Measurements from ENCODE around the gene C2CD4D. TPM values are rescaled to one million over a fixed set of nuclear protein-coding genes. Genes with fewer than 3 reads are reported as not detected.
A peak's percentile ranks its signal among the peaks of the same experiment; 100 is the strongest.

The C2CD4D gene
- total RNA-seq, 1 donor: not detected

DNA sequence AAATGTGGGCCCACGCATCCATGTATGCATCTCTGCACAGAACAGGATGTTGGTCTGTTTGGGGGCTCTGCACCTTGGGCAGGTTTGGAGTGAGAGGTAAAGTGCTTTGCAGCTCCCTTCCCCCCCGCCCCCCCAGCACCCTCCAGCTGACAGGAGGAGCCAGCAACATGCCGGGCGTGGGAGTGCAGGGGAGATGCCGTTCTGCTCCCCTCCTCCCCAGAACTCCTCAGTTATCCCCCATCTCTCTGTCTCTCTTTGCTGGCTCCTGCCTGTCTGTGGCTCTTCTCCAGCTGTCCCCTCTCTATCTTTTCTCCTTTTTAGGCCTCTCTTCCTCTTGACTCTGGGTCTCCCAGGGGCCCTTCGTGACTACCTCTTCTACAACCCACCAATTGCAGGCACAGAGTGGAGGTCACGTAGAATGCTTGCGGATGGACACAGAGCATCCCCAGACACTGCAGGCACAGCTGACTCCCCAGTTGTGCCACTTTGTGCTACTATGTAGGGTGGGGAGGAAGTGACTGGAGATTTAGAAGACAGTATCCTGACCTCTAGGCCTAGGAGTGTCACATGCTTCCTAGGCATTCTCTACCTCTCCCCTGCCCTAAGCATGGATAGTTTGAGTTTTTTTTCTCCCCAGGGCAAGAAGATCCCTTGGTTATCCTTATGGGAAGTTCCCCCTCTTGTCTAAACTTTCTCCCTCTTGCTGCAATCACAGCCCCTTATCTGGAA is 6.3 kb downstream of the C2CD4D start:
- DNase-seq (ENCODE audit: low read depth): no peak
- H3K4me3 ChIP-seq (ENCODE audit: low read depth, low read length): no peak overlapping the region
- TF ChIP-seq, protein P1, sequence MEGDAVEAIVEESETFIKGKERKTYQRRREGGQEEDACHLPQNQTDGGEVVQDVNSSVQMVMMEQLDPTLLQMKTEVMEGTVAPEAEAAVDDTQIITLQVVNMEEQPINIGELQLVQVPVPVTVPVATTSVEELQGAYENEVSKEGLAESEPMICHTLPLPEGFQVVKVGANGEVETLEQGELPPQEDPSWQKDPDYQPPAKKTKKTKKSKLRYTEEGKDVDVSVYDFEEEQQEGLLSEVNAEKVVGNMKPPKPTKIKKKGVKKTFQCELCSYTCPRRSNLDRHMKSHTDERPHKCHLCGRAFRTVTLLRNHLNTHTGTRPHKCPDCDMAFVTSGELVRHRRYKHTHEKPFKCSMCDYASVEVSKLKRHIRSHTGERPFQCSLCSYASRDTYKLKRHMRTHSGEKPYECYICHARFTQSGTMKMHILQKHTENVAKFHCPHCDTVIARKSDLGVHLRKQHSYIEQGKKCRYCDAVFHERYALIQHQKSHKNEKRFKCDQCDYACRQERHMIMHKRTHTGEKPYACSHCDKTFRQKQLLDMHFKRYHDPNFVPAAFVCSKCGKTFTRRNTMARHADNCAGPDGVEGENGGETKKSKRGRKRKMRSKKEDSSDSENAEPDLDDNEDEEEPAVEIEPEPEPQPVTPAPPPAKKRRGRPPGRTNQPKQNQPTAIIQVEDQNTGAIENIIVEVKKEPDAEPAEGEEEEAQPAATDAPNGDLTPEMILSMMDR (IDR thresholded peaks at IDR 0.05; ENCODE audit: insufficient read depth, low read depth, low read length): no peak

DNA sequence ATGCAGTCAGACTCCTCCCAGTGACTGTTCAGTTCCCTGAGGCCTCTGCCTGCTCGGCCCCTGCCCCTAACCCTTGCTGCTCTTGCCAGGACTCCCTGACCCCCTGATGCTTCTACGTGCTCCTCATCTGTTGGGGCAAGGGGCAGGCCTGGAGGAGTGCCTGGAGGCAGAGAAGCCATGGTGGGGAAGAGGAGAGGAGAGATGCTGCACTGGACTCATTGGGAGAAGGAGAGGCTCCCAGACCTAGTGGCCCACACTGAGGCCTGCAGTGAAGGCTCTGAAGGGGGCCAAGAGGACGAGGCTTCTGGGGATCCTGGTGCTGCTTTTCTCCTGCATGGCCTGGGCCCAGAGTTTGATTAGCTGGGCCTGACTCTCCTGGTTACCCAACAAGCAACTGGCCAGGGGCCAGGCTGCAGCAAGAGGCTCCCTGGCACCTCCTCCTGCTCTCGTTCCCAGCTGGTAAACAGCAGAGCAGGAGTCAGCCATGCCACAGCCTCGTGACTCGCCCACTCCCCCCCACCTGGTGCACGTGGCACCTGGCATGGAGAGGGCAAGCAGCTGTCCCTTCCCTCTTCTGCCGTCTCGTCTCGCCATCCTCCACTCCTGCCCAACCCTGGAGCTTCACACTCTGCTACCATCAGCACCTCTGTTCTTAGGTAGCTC is 7.2 kb downstream of the C2CD4D start:
- peak; percentile 17 for DNase-seq (ENCODE audit: low read depth)
- TF ChIP-seq, protein P1 (IDR thresholded peaks at IDR 0.05; ENCODE audit: insufficient read depth, low read depth, low read length): no peak
- H3K4me3 ChIP-seq (ENCODE audit: low read depth, low read length): no peak overlapping the region

DNA sequence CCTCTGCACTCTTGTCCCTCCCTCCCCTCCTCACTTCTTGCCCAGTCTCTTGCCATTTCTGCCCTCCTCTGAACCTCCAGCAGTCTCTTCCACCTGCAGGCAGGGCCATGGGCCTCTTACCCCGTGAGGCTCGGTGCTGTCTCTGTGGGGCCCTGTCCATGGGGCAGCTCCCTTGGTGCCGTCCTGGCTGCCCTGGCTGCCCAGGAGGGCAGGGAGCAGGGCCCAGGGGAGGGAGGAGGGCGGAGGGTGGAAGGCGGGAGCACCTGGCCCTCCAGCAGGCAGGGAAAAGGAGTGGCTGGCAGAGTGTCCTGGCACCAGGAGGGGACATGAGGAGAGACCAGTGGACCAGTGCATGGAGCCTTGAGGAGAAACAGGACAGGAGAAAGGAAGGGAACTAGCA is 8.0 kb downstream of the C2CD4D start, which contains the start of gene RORC:
Gene RORC, minus strand, starts transcription at position 198 of the 400 bp plus-strand sequence. Its CDS starts 38 bp downstream, at position 160.
- TF ChIP-seq, protein P1 (IDR thresholded peaks at IDR 0.05; ENCODE audit: insufficient read depth, low read depth, low read length): no peak
- H3K4me3 ChIP-seq (ENCODE audit: low read depth, low read length): no peak within 1 kb of the TSS
- DNase-seq (ENCODE audit: low read depth): no peak

DNA sequence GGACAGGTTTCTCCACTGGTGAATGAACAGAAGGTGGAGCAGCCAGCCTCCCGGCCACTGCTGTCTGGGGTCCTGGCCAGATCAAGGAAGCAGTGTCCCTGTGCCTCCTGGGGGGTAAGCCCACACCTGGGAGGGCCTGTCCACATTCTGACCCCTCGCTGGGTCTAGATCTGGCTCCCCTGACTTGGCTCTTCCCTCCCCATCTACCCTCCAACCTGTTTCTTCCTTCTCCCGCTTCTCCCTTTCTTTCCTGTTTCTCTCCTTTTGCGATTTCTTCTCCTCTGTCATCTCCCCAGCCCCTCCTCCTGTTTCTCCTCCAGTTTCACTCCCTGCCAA is 8.4 kb downstream of the C2CD4D start:
- TF ChIP-seq, protein P1 (IDR thresholded peaks at IDR 0.05; ENCODE audit: insufficient read depth, low read depth, low read length): no peak
- H3K4me3 ChIP-seq (ENCODE audit: low read depth, low read length): no peak overlapping the region
- no peak for DNase-seq (ENCODE audit: low read depth)

DNA sequence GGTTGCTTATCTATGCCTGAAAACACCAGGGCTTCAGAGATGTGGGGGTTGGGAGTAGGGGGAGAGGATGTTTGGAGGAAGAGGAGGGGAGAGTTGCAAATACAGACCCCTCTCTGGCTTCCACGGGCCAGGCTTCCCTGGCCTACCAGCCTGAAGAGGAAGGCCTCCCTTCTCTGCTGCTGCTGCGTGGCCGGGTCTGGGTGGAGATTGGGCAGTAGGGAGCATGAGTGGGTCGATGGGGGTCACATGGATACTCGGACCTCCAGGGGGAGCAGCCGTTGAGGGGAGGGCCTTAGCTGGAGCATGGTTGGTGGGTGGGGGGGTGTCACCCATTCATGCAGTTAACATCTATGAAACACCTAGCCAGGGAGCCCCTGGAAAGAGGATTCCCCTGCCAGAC is 9.6 kb downstream of the C2CD4D start:
- TF ChIP-seq, protein P1 (IDR thresholded peaks at IDR 0.05; ENCODE audit: insufficient read depth, low read depth, low read length): no peak
- no peak overlapping the region for H3K4me3 ChIP-seq (ENCODE audit: low read depth, low read length)
- no peak for DNase-seq (ENCODE audit: low read depth)

DNA sequence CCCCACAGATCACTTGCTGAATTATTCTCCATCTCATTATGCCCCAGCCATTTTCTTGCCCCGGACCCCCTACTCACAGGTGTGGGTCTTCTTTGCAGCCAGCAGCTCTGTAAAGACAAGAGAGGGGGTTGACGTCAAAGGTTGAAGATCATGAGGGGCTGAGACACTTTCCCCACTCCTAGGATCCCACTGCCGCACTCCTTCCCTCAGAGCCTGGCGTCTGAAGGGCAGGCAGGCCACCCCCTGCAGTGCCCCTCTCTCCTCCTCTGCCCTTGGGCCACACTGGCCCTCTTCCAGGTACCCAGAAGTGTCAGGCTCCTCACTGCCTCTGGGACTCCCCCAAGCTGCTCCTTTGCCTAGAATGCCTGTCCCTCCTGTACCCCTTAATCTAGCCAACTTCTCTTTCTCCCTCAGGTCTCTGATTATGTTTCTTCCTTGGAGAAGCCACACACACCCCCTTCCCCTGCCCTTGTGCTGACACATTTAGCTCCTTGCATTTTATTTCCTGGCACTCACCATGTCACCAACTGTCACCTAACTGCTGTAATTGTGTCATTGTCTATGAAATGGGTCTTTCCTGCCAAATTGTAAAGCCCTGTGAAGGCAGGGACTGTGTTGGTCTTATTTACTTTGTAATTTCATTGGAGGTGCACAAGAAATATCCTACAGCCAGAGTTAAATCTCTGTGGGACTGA is 10.1 kb downstream of the C2CD4D start:
- TF ChIP-seq, protein P1 (IDR thresholded peaks at IDR 0.05; ENCODE audit: insufficient read depth, low read depth, low read length): no peak
- no peak for DNase-seq (ENCODE audit: low read depth)
- no peak overlapping the region for H3K4me3 ChIP-seq (ENCODE audit: low read depth, low read length)
